ENCODE data around the gene P4HB.
"Not testable (repeated sequence)": the region's sequence is repeated elsewhere in the genome, so short reads cannot be mapped to it uniquely, and the experiment has no call there.

P4HB gene

GRCh38 chr17:81845881-81846742, 14.2 kb downstream of the P4HB start:
- no peak for DNase-seq (ENCODE audit: low spot score)

- DNase-seq (ENCODE audit: low spot score), result no peak
Observed at GRCh38 chr17:81845361-81845760, 15.0 kb downstream of the P4HB start.

GRCh38 chr17:81844887-81845286, 15.4 kb downstream of the P4HB start:
- DNase-seq (ENCODE audit: low spot score), result no peak

- no peak for DNase-seq (ENCODE audit: low spot score)
Observed at GRCh38 chr17:81844327-81844851, 15.9 kb downstream of the P4HB start.

- no peak for DNase-seq (ENCODE audit: low spot score)
Observed at GRCh38 chr17:81843713-81844326, 16.5 kb downstream of the P4HB start.

GRCh38 chr17:81842725-81843504, 17.4 kb downstream of the P4HB start:
- DNase-seq (ENCODE audit: low spot score), result no peak

- DNase-seq (ENCODE audit: low spot score), result no peak
Observed at GRCh38 chr17:81842378-81842724, 18.0 kb downstream of the P4HB start.

GRCh38 chr17:81841866-81842265, 18.5 kb downstream of the P4HB start:
- DNase-seq (ENCODE audit: low spot score), result no peak

GRCh38 chr17:81840826-81841778, 19.2 kb downstream of the P4HB start:
- DNase-seq (ENCODE audit: low spot score), result no peak

GRCh38 chr17:81840059-81840458, 20.3 kb downstream of the P4HB start:
- not testable (repeated sequence) for DNase-seq (ENCODE audit: low spot score)

- no peak for DNase-seq (ENCODE audit: low spot score)
Observed at GRCh38 chr17:81839301-81839700, 21.0 kb downstream of the P4HB start.

GRCh38 chr17:81838753-81839255, 21.5 kb downstream of the P4HB start:
- DNase-seq (ENCODE audit: low spot score), result no peak

- DNase-seq (ENCODE audit: low spot score), result no peak
Observed at GRCh38 chr17:81837641-81838040, 22.7 kb downstream of the P4HB start.

GRCh38 chr17:81834831-81835267, 25.5 kb downstream of the P4HB start, which contains the start of gene PPP1R27:
PPP1R27 (minus strand) TSS chr17:81835050; CDS start chr17:81834953, 97 bp downstream.
- no peak for DNase-seq (ENCODE audit: low spot score)

- DNase-seq (ENCODE audit: low spot score), result no peak
Observed at GRCh38 chr17:81833921-81834830, 26.2 kb downstream of the P4HB start.

- DNase-seq (ENCODE audit: low spot score), result peak; percentile 96
Observed at GRCh38 chr17:81833160-81833920, 27.0 kb downstream of the P4HB start, which contains the start of gene MCRIP1. MCRIP1 (minus strand) TSS chr17:81833291; CDS start chr17:81824506, 8,785 bp downstream.

GRCh38 chr17:81832608-81833159, 27.7 kb downstream of the P4HB start:
- DNase-seq (ENCODE audit: low spot score), result peak; percentile 32

- peak; percentile 59 for DNase-seq (ENCODE audit: low spot score)
Observed at GRCh38 chr17:81831957-81832607, 28.3 kb downstream of the P4HB start.

Data from kidney tubule cell (primary cell).